GM23338 (cell line): ENCODE data around the gene RAB7B. TPM values are rescaled to one million over a fixed set of nuclear protein-coding genes. Genes with fewer than 3 reads are reported as not detected.

Experiments
- ATAC-seq: fragments of 200-7000 bp; cut with Tn5 transposase; 3 replicates; pipeline ENCODE4 v1.9.1; 2020
- DNase-seq: peaks from one replicate; pipeline ENCODE4 v3.0.0-alpha.2; 2015; ENCODE audit warnings: low spot score
- H2AFZ ChIP-seq: fragments of 200-600 bp; sonication (generic); 2 replicates; pipeline ENCODE4 v1.8.0; 2016; ENCODE audit warnings: antibody characterized with exemption, mild to moderate bottlenecking, moderate library complexity
- H3F3A ChIP-seq: fragments of 200-600 bp; sonication (generic); replicated peaks from 2 replicates; pipeline ENCODE4 v1.8.0; 2017; ENCODE audit warnings: antibody characterized with exemption, mixed run types, low read depth
- H3K27ac ChIP-seq: fragments of 200-600 bp; sonication (generic); 2 replicates; pipeline ENCODE4 v1.6.1; 2016; ENCODE audit warnings: low read depth
- H3K27me3 ChIP-seq: fragments of 200-600 bp; sonication (generic); 2 replicates; pipeline ENCODE4 v1.8.0; 2016; ENCODE audit warnings: mild to moderate bottlenecking, mixed run types, moderate library complexity; ENCODE audit not compliant: insufficient read depth
- H3K36me3 ChIP-seq: fragments of 200-600 bp; sonication (generic); 2 replicates; pipeline ENCODE4 v1.8.0; 2016; ENCODE audit warnings: mild to moderate bottlenecking; ENCODE audit not compliant: insufficient read depth
- H3K4me1 ChIP-seq: fragments of 200-600 bp; sonication (generic); 2 replicates; pipeline ENCODE4 v1.8.0; 2016; ENCODE audit warnings: mild to moderate bottlenecking, moderate library complexity; ENCODE audit not compliant: insufficient read depth
- H3K4me2 ChIP-seq: fragments of 200-600 bp; sonication (generic); 2 replicates; pipeline ENCODE4 v1.7.1; 2017; ENCODE audit warnings: mixed run types
- H3K4me3 ChIP-seq: fragments of 200-600 bp; sonication (generic); 2 replicates; pipeline ENCODE4 v1.6.1; 2016; ENCODE audit warnings: mixed run types
- H3K79me2 ChIP-seq: fragments of 200-600 bp; sonication (generic); replicated peaks from 2 replicates; pipeline ENCODE4 v1.8.0; 2017; ENCODE audit warnings: mild to moderate bottlenecking; ENCODE audit not compliant: insufficient read depth
- H3K9me2 ChIP-seq: fragments of 200-600 bp; sonication (generic); 2 replicates; pipeline ENCODE4 v1.8.0; 2017; ENCODE audit not compliant: insufficient read depth
- H4K20me1 ChIP-seq: fragments of 200-600 bp; sonication (generic); replicated peaks from 2 replicates; pipeline ENCODE4 v1.8.0; 2017; ENCODE audit warnings: mild to moderate bottlenecking; ENCODE audit not compliant: insufficient read depth
- H3K27ac Mint-ChIP-seq: 2 replicates; pipeline ENCODE4 v1.8.0; 2020; ENCODE audit warnings: inconsistent platforms, mild to moderate bottlenecking, moderate library complexity, mixed read lengths
- H3K27me3 Mint-ChIP-seq: 3 replicates; pipeline ENCODE4 v1.8.0; 2022; ENCODE audit warnings: low read depth, mild to moderate bottlenecking, moderate library complexity, mixed read lengths, inconsistent platforms; ENCODE audit not compliant: insufficient read depth, poor library complexity
- H3K36me3 Mint-ChIP-seq: 3 replicates; pipeline ENCODE4 v1.8.0; 2021; ENCODE audit warnings: low read depth, mild to moderate bottlenecking, inconsistent platforms, moderate library complexity, mixed read lengths
- H3K4me1 Mint-ChIP-seq: 3 replicates; pipeline ENCODE4 v1.8.0; 2020; ENCODE audit warnings: mild to moderate bottlenecking, inconsistent platforms, mixed read lengths
- H3K4me3 Mint-ChIP-seq: 3 replicates; pipeline ENCODE4 v1.8.0; 2021; ENCODE audit warnings: moderate library complexity, mild to moderate bottlenecking, inconsistent platforms, mixed read lengths
- H3K9me3 Mint-ChIP-seq: 3 replicates; pipeline ENCODE4 v1.8.0; 2020; ENCODE audit warnings: moderate library complexity, mild to moderate bottlenecking, inconsistent platforms, mixed read lengths
- EZH2 ChIP-seq: fragments of 200-600 bp; sonication (generic); IDR thresholded peaks from one replicate; pipeline ENCODE4 v1.8.0; 2017; ENCODE audit warnings: antibody characterized with exemption, mild to moderate bottlenecking, low read depth; ENCODE audit not compliant: unreplicated experiment
- JUNB ChIP-seq: IDR thresholded peaks from one replicate; pipeline ENCODE4 v1.6.1; 2016; ENCODE audit warnings: antibody characterized with exemption; ENCODE audit not compliant: unreplicated experiment
- NANOG ChIP-seq: IDR thresholded peaks from 2 replicates; pipeline ENCODE4 v1.6.1; 2016; ENCODE audit warnings: antibody characterized with exemption, borderline replicate concordance
- STAT1 ChIP-seq: IDR thresholded peaks from one replicate; pipeline ENCODE4 v1.6.1; 2016; ENCODE audit warnings: antibody characterized with exemption; ENCODE audit not compliant: unreplicated experiment
- polyA plus RNA-seq: library from polyadenylated mRNA; unstranded; fragments of >200 nt; fragmentation: Nextera tagmentation; extraction: Ambion mirVana; gene quantifications from 2 replicates; pipeline ENCODE4 v1.2.1, GENCODE V29; 2016
- total RNA-seq: library from RNA; depleted of rRNA; stranded (reverse); fragments of >200 nt; shearing (Covaris generic); gene quantifications from 2 replicates; pipeline ENCODE4 v1.2.3, GENCODE V29; 2014
- TF ChIP-seq, protein P1 (sequence below): fragments of 250-450 bp; sonication (Bioruptor Pico); IDR thresholded peaks from 2 replicates; pipeline ENCODE4 v1.5.0; 2020; ENCODE audit warnings: mild to moderate bottlenecking, moderate library complexity
- TF ChIP-seq, protein P2 (sequence below), 2 experiments: fragments of 200-600 bp in 1 of 2; sonication (generic) in 1 of 2; conservative IDR thresholded peaks; 2 replicates each; pipeline versions ENCODE4 v1.5.1 to v1.6.1; 2016 to 2017; ENCODE audit warnings: antibody characterized with exemption in 2 of 2, low read depth in 2 of 2, mild to moderate bottlenecking in 2 of 2, moderate library complexity in 1 of 2

The RAB7B gene
- total and polyA plus RNA-seq, 2 experiments from 2014 or later: not detected

DNA sequence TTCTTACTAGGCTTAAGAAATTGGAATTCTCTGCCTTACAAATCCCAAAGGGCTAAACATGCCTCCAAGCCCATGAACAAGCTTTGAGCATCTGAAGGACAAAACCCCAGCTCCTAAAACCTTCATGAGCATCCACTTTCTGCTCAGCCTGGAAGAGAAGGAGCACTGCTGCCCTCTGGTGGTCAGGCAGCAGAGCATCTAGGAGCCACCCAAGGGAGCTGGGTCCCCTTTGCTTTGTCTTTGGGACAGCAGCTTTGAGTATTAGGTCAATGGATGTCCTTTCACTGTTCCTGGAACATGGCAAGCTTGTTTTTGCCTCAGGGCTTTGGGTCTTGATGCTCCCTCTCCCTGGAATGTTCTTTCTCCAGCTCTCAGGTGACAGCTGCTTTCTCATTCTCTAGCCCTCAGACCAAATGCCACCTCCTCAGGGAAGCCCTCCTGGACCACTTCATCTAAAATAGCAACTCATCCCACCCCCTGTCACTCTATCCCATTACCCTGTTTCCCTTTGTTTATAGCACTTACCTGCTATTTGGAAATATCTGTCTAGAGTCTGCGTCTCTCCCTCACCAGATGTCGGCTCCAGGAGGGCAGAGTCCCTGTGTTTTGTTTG is 25.7 kb downstream of the RAB7B start:
- peaks cover 8% of the 10 kb centered on the region for H3K27me3 Mint-ChIP-seq
- Histone ChIP-seq H3F3A (peaks cover 10% of the 10 kb centered on the region; the same call in 1 of the 2 replicates), H2AFZ (peak overlapping the region; percentile 21; the same call in 1 of the 2 replicates), H3K79me2 (no peaks in the 10 kb centered on the region), H3K4me2 (no peak overlapping the region), H3K4me1 (no peaks in the 10 kb centered on the region), H3K27ac (no peak overlapping the region), H3K27me3 (no peaks in the 10 kb centered on the region), H4K20me1 (no peaks in the 10 kb centered on the region), H3K36me3 (no peaks in the 10 kb centered on the region), H3K4me3 (no peak overlapping the region), H3K9me2 (no peaks in the 10 kb centered on the region)
- H3K27ac Mint-ChIP-seq: no peak overlapping the region
- DNase-seq: peak; percentile 83
- no peaks in the 10 kb centered on the region; the same call in 2 of the 3 replicates for H3K36me3 Mint-ChIP-seq
- peaks cover 2% of the 10 kb centered on the region; the same call in 2 of the 3 replicates for H3K4me1 Mint-ChIP-seq
- peak; percentile 94 for ATAC-seq
- no peak overlapping the region for H3K4me3 Mint-ChIP-seq
- H3K9me3 Mint-ChIP-seq: peaks cover 13% of the 10 kb centered on the region
- TF ChIP-seq NANOG (no peak), STAT1 (no peak), EZH2 (no peak), JUNB (no peak)
- TF ChIP-seq, protein P1, sequence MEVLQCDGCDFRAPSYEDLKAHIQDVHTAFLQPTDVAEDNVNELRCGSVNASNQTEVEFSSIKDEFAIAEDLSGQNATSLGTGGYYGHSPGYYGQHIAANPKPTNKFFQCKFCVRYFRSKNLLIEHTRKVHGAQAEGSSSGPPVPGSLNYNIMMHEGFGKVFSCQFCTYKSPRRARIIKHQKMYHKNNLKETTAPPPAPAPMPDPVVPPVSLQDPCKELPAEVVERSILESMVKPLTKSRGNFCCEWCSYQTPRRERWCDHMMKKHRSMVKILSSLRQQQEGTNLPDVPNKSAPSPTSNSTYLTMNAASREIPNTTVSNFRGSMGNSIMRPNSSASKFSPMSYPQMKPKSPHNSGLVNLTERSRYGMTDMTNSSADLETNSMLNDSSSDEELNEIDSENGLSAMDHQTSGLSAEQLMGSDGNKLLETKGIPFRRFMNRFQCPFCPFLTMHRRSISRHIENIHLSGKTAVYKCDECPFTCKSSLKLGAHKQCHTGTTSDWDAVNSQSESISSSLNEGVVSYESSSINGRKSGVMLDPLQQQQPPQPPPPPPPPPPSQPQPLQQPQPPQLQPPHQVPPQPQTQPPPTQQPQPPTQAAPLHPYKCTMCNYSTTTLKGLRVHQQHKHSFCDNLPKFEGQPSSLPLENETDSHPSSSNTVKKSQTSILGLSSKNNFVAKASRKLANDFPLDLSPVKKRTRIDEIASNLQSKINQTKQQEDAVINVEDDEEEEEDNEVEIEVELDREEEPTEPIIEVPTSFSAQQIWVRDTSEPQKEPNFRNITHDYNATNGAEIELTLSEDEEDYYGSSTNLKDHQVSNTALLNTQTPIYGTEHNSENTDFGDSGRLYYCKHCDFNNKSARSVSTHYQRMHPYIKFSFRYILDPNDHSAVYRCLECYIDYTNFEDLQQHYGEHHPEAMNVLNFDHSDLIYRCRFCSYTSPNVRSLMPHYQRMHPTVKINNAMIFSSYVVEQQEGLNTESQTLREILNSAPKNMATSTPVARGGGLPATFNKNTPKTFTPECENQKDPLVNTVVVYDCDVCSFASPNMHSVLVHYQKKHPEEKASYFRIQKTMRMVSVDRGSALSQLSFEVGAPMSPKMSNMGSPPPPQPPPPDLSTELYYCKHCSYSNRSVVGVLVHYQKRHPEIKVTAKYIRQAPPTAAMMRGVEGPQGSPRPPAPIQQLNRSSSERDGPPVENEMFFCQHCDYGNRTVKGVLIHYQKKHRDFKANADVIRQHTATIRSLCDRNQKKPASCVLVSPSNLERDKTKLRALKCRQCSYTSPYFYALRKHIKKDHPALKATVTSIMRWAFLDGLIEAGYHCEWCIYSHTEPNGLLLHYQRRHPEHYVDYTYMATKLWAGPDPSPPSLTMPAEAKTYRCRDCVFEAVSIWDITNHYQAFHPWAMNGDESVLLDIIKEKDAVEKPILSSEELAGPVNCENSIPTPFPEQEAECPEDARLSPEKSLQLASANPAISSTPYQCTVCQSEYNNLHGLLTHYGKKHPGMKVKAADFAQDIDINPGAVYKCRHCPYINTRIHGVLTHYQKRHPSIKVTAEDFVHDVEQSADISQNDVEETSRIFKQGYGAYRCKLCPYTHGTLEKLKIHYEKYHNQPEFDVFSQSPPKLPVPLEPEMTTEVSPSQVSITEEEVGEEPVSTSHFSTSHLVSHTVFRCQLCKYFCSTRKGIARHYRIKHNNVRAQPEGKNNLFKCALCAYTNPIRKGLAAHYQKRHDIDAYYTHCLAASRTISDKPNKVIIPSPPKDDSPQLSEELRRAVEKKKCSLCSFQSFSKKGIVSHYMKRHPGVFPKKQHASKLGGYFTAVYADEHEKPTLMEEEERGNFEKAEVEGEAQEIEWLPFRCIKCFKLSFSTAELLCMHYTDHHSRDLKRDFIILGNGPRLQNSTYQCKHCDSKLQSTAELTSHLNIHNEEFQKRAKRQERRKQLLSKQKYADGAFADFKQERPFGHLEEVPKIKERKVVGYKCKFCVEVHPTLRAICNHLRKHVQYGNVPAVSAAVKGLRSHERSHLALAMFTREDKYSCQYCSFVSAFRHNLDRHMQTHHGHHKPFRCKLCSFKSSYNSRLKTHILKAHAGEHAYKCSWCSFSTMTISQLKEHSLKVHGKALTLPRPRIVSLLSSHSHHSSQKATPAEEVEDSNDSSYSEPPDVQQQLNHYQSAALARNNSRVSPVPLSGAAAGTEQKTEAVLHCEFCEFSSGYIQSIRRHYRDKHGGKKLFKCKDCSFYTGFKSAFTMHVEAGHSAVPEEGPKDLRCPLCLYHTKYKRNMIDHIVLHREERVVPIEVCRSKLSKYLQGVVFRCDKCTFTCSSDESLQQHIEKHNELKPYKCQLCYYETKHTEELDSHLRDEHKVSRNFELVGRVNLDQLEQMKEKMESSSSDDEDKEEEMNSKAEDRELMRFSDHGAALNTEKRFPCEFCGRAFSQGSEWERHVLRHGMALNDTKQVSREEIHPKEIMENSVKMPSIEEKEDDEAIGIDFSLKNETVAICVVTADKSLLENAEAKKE (CRISPR knock-in tag): no peak
- TF ChIP-seq, protein P2, sequence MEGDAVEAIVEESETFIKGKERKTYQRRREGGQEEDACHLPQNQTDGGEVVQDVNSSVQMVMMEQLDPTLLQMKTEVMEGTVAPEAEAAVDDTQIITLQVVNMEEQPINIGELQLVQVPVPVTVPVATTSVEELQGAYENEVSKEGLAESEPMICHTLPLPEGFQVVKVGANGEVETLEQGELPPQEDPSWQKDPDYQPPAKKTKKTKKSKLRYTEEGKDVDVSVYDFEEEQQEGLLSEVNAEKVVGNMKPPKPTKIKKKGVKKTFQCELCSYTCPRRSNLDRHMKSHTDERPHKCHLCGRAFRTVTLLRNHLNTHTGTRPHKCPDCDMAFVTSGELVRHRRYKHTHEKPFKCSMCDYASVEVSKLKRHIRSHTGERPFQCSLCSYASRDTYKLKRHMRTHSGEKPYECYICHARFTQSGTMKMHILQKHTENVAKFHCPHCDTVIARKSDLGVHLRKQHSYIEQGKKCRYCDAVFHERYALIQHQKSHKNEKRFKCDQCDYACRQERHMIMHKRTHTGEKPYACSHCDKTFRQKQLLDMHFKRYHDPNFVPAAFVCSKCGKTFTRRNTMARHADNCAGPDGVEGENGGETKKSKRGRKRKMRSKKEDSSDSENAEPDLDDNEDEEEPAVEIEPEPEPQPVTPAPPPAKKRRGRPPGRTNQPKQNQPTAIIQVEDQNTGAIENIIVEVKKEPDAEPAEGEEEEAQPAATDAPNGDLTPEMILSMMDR (conservative IDR thresholded peaks at IDR 0.05; ENCODE audit: low read depth in 2 of 2): peak; percentile 97 to 99
